ENCODE results near the gene RPL32.

GRCh38 chr3:12810013-12810780, 31.2 kb downstream of the RPL32 start:
- TF ChIP-seq, protein P1, sequence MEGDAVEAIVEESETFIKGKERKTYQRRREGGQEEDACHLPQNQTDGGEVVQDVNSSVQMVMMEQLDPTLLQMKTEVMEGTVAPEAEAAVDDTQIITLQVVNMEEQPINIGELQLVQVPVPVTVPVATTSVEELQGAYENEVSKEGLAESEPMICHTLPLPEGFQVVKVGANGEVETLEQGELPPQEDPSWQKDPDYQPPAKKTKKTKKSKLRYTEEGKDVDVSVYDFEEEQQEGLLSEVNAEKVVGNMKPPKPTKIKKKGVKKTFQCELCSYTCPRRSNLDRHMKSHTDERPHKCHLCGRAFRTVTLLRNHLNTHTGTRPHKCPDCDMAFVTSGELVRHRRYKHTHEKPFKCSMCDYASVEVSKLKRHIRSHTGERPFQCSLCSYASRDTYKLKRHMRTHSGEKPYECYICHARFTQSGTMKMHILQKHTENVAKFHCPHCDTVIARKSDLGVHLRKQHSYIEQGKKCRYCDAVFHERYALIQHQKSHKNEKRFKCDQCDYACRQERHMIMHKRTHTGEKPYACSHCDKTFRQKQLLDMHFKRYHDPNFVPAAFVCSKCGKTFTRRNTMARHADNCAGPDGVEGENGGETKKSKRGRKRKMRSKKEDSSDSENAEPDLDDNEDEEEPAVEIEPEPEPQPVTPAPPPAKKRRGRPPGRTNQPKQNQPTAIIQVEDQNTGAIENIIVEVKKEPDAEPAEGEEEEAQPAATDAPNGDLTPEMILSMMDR (IDR thresholded peaks at IDR 0.05; ENCODE audit: insufficient read depth, low read depth, low read length): peak; percentile 20
- TF ChIP-seq EZH2 (IDR thresholded peaks at IDR 0.05; ENCODE audit: insufficient read depth, low read length): no peak

Measured in astrocyte (in vitro differentiated cells and primary cell).